NCI-H1092 (cell line): Measurements from ENCODE around the gene SCAMP5.

Source experiments
- DNase-seq: peaks from one replicate; lab custom pipeline; 2025; lab: John Stamatoyannopoulos, UW

Gene SCAMP5

DNA sequence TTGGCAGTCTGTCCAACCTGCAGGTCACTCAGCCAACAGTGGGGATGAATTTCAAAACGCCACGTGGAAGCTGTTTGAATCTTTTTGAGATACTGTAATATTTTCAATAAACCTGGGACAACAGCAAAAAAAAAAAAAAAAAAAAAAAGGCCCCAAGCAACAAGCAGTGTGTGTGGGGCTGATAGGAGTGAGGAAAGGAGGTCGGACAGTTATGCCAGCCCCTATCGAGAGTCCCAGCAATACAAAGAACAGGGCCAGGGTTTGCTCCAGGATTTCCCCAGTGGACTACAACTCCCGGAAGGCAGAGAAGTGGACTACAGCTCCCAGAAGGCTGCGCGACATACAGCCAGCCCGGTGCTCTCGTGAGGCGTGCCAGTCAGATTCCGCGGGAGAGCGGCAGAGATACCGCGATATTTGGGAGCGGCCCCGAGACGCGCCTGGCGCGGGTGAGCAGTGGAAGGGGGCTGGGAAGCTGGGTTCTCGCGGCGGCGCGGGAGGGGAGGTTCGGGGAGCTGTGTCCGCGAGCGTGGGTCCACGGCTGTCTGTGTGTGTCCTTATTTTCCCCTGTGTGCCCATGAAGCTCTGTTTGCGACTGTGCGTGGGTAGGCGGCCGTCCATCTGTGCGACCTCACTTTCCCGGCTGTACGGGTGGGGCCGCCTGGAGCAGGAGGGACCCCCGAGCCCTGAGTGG lies 28.0 kb downstream of the SCAMP5 start, which contains the start of gene PPCDC:
PPCDC (plus strand) TSS at position 410 of the 691 bp plus-strand sequence. CDS start 4,729 bp downstream, outside the sequence.
- DNase-seq = peak; percentile 92

DNA sequence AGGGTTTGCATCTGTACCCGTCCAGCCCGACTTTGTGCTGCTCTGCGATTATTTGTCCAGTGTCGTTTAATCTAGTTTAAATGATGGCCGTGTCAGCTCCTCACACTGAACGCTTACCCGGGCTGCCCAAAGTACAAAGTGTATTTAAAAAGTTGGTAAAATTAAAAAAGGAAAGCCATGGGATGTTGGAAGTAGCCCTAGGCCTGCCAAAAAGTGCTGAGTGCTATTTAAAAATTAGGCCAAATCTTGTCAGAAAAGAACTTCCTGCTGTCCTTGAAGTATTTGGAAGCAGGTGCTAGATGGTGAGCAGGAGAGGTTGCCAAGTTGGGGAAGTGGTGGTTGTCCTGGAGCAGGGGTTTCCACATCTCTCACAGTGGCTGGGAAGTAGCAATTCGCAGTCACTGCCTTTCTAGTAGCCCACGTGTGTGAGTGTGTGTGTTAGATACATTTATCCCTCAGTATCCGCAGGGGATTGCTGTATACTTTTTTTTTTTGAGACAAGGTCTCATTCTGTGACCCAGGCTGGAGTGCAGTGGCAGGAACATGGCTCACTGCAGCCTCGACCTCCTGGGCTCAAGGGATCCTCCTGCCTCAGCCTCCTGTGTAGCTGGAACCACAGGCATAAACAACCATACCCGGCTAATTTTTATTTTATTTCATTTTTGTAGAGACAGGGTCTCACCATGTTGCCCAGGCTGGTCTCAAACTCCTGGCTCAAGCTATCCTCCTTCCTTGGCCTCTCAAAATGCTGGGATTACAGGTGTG lies 28.7 kb downstream of the SCAMP5 start:
- no peak for DNase-seq

DNA sequence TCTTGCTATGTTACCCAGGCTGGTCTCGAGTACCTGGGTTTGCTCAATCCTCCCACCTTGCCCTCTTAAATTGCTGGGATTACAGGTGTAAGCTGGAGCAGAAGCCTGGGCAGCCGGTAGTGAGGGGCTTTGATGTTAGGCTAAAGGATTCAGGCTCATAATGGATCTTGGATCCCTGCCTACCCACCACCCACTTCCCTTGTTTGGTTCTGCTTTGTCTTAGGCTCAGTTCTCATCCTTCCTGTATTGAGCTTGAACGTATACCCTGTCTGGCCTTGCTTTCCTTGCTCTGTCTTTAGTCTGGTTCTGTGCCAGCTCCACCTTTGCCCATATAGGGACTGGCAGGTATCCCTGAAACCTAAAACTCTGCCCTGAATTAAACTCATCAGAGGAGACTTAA lies 29.7 kb downstream of the SCAMP5 start:
- DNase-seq = no peak

DNA sequence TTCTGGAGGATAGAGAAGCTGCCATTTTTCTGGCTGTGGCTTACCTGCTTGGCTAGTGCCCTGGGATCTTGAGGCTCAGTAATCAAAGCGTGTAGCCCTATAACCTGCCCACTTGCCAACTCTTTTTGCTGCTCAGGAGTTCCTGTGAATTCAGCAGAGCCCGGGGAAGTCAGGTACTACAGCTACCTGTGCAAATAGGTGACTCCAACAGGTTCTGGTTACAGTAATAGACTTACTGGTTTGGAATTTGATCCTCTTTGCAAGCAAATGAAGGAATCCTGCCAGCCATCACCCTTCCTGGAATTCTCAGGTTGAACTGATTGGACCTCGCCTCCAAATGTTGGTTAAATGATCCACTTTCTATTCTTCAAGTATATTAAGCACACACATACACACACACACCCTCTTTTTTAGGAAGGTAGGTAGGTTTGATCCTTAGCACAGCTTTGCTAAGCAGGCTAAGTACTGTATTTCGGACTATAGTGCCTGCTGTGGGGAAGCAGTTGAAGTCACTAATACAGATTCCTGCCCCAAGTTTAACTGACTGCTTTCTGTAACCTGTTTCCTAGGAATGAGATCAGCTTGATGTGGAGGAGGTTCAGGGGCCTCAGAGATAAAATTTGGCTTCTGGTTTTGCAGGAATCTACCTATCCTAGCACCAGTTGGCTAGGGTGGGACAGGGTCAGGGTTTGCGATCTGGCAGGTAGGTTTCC lies 30.3 kb downstream of the SCAMP5 start:
- no peak for DNase-seq

- no peak for DNase-seq
Measured at GRCh38 chr15:75027551-75027950, 32.2 kb downstream of the SCAMP5 start.

DNA sequence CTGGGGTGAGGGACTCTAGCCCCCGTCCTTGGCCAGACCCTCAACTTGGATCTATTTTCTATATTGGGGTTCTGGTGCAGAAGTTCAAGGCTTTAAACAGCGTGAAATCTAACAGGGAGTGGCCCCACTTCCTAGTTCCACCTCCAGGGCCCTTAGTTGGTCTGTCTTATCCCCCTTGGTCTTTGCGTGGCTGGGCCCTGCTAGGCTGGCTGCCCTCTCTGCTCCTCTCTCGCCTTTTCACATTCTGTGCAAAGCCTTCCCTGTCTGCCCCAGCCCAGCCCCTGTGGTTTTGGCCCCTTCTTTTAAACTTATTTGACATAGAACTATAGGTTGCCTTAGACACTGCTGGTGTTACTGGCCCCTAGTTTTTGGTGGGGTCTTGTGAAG lies 33.6 kb downstream of the SCAMP5 start:
- no peak for DNase-seq

GRCh38 chr15:75029378-75030022 lies 34.1 kb downstream of the SCAMP5 start:
- DNase-seq = peak; percentile 8

DNA sequence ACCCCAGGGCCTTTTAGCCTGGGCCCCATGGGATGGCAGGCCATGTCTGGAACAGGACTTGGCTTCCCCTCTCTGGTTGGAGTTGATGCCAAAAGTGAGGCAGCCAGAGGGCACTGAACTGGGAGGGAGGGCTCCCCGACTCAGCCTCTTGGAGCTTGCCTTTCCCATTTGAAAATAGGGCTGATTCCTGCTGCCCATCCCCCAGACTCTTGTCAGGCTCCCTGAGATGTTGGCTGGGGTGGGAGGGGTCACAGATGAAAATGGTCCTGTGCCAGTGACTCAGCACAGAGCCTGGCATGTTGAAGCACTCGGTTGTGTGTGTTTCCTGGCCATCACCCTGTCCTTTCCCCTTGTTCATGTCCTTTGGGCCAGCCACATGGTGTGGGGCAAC lies 34.7 kb downstream of the SCAMP5 start:
- DNase-seq = no peak

GRCh38 chr15:75030424-75030823 lies 35.1 kb downstream of the SCAMP5 start:
- DNase-seq = no peak

DNA sequence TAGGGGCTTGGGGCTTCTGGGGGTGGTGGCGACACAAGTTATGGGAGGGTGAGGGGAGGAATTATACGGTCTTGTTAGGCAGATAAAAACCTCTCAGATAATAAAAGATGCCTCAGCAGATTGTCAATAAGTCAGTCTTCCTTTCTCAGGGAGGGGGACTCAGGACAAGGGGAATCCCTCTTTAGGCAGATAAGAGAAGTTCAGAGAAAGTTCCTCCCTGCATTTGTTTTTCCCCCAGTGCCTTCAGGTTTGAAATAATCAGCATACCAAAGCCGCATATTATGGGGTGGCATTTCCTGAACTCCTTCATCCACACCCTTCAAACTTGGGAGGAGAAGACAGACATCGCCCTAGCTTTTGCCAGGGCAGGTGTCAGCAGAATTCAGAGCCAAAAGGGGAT lies 36.5 kb downstream of the SCAMP5 start:
- DNase-seq = no peak

DNA sequence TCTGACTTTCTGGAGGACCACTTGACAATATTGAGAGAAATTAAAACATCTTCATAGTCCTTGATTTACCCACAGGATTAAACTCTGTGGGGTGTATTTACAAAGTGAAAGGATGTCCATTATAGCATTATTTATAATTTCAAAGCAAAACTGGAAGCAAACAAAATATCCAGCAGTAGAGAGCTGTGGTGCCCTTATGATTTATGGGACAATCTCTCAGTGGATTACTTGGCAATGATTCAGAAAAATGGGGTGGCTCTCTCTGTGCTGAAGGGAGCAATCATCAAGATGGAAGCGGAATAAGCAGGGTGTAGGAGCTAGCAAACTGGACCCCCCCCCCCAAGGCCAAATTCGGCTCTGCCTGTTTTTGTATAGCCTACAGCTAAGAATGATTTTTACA lies 37.0 kb downstream of the SCAMP5 start:
- no peak for DNase-seq

DNA sequence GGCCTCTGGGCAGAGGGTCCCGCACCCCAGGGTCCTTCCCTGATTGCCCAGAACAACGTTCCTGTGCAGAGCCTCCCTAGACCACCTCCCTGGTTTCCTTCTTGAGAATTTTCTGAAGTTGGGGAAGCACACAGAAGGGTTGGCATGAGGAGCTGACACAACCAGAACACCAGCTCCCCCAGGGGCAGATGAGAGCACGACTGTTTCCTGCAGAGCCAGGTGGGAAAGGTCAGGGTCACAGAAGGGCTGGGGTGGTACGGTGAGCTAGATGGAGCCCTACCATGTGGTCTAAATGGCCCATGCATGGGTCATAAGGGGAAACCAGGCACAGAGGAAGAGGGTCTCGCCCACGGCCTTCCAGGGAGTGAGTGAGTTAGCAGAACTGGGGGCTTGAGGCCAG lies 38.4 kb downstream of the SCAMP5 start:
- DNase-seq = no peak

GRCh38 chr15:75034615-75035014 lies 39.3 kb downstream of the SCAMP5 start:
- DNase-seq = no peak

DNA sequence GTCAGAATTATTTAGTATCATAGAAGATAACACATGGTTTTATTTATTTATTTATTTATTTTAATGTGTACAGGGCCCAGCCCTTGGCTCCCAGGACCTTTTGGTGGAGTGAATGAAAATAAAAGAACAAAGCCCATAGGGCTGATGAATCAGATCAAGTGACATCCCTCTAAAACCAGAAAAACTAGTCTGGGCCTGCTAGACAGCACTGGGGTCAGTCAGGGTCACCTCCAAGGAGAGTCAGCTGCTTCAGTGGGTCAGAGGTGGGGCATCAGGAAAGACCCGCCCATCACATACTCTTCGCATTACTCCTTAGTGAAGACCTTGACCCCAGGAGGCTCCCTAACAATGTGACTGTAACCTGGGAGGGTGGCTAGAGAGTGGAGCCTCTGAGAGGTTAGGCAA lies 40.9 kb downstream of the SCAMP5 start:
- no peak for DNase-seq

GRCh38 chr15:75037685-75038084 lies 42.3 kb downstream of the SCAMP5 start:
- no peak for DNase-seq

- no peak for DNase-seq
Measured at GRCh38 chr15:75038231-75038630, 42.9 kb downstream of the SCAMP5 start.

GRCh38 chr15:75042730-75043508 lies 47.6 kb downstream of the SCAMP5 start:
- DNase-seq = no peak

DNA sequence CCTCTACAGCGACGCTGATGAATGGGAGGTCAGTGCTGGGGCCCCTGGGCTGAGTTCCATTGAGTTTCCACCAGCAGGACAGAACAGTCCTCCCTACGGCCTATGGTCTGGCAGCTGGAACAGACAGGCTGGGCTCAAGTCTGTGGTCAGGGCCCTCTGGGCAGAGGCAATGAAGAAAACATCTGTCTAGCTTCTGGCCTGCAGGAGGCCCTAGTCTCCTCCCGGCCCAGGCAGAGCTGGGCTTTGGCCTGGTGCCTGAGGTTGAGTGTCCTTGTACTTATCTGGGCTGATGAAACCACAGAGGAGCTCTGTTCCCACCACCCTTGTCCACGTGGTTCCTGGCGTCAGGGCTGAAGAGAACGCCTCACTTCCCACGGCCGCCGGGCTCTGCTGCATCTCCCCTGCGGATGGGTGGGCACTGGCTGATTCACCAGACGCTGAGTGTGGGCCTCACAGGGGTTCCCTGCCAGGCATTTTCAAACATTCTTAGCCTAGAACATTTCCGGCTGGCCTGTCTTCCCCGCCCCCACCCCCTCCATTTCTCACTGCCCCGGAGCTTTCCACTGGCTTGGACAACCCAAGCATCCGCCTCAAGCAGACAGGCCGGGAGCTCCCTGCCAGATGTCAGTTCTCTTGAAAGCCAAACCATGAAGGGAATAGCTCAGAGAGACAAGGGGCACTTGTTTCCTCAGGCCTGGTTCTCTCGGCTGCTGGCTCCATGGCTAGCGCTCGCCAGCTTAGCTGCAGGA lies 48.3 kb downstream of the SCAMP5 start:
- peak; percentile 40 for DNase-seq

GRCh38 chr15:75044258-75044878 lies 49.0 kb downstream of the SCAMP5 start:
- DNase-seq = no peak

- no peak for DNase-seq
Measured at GRCh38 chr15:75045332-75046015, 50.1 kb downstream of the SCAMP5 start.
